Urothelium cell line (cell line): ENCODE data around the gene ENPP4.
A peak's percentile ranks its signal among the peaks of the same experiment; 100 is the strongest.
"Not testable (repeated sequence)": the region's sequence is repeated elsewhere in the genome, so short reads cannot be mapped to it uniquely, and the experiment has no call there.

Source experiments
- DNase-seq: peaks from one replicate; pipeline ENCODE4 v3.0.0; 2011; ENCODE audit warnings: low spot score, mixed read lengths
- FAIRE-seq: peaks from 2 replicates; lab custom pipeline; 2011; peaks lifted over from hg19 to GRCh38; lab: Jason Lieb, UNC

ENPP4 gene, protein sequence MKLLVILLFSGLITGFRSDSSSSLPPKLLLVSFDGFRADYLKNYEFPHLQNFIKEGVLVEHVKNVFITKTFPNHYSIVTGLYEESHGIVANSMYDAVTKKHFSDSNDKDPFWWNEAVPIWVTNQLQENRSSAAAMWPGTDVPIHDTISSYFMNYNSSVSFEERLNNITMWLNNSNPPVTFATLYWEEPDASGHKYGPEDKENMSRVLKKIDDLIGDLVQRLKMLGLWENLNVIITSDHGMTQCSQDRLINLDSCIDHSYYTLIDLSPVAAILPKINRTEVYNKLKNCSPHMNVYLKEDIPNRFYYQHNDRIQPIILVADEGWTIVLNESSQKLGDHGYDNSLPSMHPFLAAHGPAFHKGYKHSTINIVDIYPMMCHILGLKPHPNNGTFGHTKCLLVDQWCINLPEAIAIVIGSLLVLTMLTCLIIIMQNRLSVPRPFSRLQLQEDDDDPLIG

DNA sequence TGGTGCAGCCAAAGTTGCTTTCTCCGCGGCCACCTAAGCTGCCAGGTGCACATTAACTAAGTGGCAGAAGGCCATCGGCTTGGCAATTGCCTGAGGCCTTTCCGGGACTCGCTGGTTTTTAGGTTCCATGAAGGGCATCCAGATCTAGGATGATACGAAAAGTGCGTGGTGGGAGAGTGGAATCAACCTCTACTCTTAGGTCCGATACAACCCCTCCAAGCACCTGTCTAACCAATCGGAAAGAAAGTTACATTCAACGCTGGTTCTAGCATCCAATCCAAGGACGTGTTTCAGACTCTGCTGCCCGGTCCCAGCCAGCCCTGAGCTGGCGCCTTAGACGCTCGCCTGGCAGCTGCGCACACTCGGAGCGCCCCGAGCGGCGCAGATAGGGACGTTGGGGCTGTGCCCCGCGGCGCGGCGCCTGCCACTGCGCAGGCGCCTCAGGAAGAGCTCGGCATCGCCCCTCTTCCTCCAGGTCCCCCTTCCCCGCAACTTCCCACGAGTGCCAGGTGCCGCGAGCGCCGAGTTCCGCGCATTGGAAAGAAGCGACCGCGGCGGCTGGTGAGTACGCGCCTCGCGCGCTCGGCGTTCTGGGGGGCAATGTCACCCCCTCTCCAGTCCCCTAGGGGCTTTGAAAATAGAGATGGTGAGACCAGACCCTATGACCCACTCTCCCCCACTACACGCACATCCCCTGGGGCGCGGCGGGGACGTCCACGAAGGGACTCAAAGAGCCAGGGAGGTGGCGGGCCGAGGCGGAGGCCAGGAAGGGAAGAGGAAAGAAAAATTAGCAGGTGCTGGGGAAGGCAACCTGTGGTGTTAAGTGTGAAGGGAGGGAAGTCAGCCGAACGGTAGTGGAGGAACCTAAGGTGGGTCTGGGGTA, at the start of gene ENPP4:
Gene ENPP4 (plus strand): TSS at position 361 of the 883 bp plus-strand sequence. CDS start 9,595 bp downstream, outside the sequence.
- DNase-seq (peak; percentile 96), FAIRE-seq (no peak)

DNA sequence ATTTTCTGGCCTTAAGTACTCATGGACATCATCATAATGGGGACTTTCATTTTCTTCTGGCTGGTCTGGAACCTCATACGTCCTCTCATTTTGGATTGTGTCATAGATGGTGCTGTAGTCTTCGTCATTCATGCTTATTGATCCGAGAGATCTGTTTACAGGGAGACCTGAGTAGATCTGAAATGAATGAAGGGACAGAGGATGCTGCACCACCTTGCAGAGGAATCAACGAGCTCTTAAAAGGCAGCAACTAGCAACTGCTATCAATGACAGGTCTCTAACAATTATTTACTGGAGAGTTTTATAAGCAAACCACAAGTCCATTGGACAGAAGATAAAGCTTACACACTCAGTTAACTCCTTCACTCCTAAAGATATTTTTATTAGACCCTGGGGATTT, 49.7 kb upstream of the ENPP4 start:
- DNase-seq (no peak), FAIRE-seq (no peak)

DNA sequence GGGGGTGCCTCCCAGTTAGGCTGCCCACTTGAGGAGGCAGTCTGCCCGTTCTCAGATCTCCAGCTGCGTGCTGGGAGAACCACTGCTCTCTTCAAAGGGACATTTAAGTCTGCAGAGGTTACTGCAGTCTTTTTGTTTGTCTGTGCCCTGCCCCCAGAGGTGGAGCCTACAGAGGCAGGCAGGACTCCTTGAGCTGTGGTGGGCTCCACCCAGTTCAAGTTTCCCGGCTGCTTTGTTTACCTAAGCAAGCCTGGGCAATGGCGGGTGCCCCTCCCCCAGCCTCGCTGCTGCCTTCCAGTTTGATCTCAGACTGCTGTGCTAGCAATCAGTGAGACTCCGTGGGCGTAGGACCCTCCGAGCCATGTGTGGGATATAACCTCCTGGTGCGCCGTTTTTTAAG, 44.1 kb upstream of the ENPP4 start:
- not testable (repeated sequence) for DNase-seq, FAIRE-seq

DNA sequence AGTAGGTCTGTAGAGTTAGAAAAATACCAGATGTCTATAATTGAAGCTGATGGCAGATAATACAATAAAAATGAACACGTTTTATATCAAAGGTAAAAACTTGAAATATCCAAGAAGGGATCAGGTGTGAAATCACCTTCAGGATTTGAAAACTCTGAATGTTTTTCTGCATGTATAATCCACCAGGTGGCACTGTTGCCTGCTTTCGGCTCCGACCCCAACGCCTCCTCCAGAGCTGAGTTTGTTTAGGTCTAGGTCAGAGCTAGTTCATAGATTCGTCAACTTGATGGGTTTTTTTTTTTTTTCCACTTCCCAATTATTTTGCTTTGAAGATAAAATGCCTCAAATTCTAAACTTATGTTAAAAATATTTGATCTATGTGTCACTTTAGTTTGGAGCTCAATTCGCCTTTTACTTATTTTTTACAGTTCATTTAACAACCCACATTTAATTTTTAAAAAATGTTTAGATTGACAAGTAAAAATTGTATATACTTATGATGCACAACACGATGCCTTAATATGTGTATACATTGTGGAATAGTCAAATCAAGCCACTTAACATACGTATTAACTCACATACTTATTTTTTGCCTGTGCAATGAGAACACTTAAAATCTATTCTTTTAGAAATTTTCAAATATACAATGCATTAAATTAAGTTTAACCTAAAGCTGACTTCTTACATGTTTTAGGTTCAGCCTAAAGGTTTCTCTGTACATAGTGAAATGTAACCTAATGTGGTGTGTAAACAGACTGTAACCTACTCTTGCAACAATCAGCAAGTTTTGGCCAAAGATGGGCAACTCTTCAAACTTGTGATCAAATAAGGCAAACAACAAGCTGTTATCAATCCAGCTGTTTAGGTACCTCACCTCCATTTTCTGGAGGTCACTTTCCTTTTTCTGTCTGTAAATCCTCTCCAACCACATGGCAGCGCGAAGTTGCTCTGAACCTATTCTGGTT, 39.4 kb upstream of the ENPP4 start:
- peak; percentile 68 for DNase-seq
- no peak for FAIRE-seq

DNA sequence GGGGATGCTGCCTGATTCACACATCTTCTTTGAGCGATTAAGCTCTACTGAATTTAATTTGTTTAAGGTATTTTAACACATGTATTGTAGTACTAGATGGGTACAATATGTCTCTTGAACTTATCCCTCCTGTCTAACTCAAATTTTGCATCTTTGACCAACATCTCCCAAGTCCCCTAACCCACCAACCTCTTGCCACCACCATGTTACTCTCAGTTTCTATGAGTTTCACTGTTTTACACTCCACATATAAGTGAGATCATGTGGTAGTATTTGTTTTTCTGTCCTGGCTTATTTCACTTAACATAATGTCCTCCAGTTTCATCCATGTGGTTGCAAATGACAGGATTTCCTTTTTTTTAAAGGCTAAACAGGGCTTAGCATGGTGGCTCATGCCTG, 38.7 kb upstream of the ENPP4 start:
- FAIRE-seq (no peak), DNase-seq (no peak)

DNA sequence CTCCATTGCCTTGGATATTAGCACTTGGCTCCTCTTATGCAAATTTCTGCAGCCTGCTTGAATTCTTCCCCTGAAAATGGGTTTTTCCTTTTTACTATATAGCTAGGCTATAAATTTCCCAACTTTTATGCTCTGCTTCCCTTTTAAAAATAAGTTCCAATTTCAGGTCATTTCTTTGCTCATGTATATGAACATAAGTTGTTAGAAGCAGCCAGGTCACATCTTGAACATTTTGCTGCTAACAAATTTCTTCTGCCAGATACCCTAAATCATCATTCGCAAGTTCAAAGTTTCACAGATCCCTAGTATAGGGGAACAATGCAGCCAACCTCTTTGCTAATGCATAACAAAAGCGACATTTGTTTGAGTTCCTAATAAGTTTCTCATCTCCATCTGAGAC, 34.5 kb upstream of the ENPP4 start:
- DNase-seq, result no peak
- FAIRE-seq, result no peak

DNA sequence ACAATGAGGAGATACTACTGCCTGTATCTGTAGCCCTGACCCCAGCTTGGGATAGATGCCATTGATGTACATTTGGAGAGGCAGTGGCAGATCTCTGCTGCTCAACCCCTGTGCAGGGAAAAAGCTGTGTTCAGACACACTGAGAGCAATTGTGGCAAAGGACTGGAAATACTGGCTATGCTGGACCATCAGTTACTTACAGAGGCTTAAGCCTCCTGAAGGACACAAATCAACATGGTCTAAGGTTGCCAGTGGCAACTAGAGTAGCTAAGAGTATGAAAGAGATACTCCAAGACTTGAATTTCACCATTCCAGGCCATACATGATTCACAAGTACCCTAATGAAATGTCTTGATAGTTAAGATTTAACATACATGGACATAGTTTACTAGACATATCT, 32.4 kb upstream of the ENPP4 start:
- DNase-seq (no peak), FAIRE-seq (no peak)

DNA sequence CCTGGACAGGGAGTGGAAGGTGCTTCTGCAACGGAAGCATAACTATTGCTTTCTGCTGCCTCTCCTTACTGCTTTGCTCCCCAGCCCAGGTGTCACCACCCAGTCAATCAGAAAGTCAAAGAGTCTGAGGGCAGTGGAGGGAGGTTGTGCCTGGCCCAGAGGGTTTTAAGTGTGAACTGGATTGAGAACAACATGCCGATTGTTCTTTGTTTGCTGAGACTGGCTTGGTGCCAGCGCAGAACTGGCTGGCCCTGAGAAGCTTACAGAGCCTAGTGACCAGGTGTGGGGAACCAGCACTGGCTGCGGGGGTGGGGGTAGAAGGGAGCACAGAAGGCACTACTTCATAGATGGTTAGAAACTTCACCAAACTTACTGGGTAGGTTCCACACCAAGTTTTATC, 31.1 kb upstream of the ENPP4 start:
- DNase-seq, result peak; percentile 75
- FAIRE-seq, result peak; percentile 95

DNA sequence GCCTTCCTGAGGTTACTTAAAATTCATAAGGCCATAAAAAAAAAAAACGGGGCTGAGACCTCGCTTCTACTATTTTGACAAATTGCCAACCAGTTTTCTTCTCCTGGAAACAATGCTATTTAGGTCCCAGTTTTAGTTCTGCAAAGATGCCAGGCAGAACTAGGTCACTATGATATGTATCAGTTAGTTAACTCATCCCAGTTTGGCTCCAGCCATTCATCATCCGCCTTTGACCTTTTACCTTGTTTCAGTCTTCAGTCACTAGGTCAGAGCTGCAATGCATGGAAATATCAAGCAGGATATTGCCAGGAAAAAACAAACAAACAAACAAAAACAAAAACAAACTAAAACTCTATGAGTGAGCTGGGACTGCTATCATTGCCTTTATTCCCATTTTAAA, 29.8 kb upstream of the ENPP4 start:
- no peak for FAIRE-seq
- DNase-seq, result no peak

DNA sequence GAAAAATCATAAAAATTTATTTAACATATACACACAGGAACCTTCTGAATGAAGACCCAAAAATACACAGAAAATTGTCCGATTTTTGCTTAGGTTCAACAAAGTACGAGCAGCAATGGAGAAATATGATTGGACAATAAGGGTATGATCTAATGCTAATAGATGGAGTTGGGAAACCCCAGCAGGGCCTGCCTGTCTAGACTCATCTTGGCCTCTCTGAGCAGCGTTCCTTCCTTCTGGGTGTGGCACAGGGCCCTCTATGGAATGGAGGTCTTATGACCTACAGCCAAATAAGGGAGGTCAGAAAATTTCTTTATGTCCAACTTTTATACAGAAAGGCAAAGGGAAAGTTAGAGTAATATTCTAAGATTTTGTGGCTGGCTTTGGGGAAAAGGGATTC, 27.7 kb upstream of the ENPP4 start:
- FAIRE-seq, result no peak
- DNase-seq, result no peak

DNA sequence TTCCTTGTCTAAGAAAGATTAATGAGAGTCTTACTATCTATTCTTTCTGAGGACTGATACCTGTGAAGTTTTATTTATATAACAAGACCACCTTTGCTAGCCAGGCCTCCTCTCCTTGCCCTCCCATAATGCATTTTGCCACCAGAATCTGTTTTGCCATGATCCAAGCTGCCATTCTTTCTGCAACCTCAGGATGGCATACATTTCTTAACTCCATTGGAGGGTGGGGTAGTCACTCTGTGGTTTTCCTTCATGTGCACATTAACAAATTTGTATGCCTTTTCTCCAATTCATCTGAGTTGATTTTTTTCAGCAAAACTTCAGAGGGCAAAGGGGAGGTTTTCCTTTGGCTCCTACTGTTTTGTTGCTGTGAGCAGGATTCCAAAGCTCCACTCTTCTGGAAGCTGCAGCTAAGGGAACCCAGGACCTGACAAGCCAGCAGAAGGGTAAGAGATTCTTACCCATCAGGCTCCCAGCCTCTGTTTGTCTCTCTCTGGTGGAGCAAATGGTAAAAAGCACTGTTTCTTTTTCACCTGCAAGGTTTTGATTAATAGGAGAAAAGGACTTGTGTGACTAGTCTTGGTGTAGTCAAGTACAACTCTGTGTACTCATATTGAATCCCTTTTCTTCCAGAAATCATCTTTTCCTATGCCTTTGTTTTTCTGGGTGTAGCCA, 26.2 kb upstream of the ENPP4 start:
- DNase-seq (no peak), FAIRE-seq (no peak)

DNA sequence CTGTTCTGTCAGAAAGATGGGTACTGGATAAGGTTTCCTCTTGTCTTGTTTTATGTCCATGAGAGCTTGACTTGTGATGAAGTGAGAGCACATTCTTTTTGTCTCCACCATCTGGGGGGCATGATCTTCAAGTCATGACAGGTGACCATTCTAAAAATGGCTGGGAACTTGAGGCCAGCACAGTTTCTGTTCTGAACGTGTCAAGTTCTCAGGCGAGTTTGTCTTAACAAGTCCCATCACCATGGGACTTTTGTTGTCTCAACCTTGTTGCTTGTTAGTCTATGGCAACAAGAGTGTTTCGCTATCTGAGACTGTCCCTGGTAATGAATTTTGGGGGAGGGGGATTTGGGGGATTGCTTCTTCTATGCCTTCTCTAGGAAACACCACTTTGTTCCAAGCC, 25.6 kb upstream of the ENPP4 start:
- FAIRE-seq (no peak), DNase-seq (no peak)

DNA sequence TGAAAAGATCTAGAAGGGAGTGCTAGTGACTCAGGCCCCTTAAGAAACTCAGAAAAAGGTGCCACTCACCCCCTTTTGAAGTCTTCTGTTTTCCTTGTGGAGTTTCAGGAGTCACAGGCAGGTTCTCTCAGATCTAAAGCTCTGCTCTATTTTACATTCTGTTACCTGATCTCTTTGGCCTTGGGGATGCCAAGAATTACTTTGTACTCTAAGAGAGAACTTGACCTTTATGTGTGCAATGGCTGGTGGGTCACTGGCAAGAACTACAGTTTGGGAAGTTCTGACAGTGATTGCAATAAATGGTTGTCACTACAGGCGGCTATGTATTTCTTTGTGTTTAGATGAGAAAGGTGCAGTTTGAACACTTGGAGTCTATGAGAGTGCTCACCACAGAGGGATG, 24.2 kb upstream of the ENPP4 start:
- no peak for FAIRE-seq
- no peak for DNase-seq

DNA sequence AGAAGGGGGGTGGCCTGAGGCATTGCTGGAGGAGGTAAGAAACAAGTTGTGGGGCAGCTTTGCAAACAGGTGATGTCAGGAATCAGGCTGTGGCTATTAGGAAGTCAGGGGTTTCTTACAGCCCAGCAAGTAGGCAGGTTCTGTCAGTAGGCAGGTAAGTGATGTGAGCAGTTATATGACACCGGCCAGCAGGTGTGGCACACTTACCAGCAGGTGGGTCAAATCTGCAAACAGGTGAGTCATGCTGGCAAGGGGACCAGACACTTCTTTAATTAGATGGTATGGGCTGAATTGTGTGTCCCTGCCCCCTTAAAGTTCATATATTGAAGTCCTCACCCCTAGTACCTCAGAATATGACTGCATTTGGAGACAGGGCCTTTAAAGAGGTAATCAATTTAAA, 16.4 kb upstream of the ENPP4 start:
- DNase-seq (no peak), FAIRE-seq (no peak)

DNA sequence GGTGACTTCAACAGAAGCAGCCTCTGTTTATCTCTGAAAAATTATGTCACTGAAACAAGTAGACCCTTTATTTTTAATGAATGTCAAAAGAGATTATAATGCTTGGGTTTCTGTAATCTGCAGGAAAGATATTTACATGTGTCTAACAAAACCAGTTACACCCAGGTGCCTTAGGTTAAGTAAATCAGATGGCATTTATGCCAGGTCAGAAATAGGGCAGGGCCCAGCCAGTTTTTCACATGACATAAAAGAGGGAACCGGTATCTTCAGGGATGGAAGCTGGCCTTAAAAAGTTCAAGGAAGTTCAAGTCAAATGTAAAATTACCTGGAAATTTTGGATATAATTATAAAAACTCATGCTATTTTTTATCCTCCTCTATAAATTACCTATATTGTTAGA, 14.2 kb upstream of the ENPP4 start:
- FAIRE-seq, result no peak
- no peak for DNase-seq

DNA sequence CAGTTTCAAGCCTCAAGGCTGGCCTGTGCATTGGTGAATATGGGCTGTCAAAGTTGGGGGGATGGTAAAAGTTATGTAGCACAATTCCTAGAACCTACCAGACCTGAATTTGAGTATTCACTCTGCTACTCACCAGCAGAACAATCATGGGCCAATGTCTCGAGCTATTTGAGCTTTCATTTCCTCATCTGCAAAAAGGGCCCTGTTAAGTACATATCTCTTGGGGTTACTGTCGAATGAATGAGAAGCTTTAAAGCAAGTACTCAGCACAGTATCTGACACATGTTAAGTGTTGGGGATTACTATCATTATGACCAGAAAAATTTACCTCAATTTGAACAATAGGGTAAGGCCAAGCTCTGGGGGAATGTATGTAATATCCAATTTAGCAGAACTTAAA, 13.5 kb upstream of the ENPP4 start:
- no peak for FAIRE-seq

DNA sequence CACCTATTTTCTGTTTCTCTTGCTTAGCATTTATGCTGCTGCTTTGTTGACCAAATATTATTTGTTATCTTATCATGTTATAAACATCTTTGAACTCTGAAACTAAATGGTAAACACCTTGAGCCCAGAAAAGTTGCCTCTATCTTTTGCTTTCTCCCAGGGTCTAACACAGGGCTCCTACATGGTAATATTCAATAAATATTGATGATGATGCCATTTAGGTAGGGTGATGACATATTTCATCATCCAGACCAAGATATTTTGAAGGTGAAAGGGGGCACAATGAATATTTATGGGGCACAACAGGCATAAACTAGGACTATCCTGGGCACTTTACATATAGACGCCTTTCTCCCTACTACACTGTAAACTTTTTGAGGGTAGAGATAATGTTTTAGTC, 11.6 kb upstream of the ENPP4 start:
- no peak for DNase-seq
- no peak for FAIRE-seq

More for the DNA sequence above, 13.5 kb upstream of the ENPP4 start:
- DNase-seq, result no peak

DNA sequence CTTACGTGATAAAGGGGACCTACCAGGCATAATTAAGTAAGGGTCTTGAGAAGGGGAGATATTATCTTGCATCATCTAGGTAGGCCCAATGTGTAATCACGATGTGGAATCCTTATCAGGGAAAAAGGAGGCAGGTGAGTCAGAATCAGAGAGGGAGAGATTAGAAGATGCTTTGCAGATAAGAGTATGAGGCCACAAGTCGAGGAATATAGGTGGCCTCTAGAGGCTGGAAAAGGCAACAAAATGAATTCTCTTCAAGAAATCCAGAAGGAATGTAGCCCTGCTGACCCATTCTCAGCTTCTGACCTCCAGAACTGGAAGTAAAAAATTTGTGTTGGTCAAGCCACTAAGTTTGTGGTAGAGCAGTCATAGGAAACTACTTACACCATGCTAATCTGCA, 11.0 kb upstream of the ENPP4 start:
- no peak for DNase-seq
- no peak for FAIRE-seq

DNA sequence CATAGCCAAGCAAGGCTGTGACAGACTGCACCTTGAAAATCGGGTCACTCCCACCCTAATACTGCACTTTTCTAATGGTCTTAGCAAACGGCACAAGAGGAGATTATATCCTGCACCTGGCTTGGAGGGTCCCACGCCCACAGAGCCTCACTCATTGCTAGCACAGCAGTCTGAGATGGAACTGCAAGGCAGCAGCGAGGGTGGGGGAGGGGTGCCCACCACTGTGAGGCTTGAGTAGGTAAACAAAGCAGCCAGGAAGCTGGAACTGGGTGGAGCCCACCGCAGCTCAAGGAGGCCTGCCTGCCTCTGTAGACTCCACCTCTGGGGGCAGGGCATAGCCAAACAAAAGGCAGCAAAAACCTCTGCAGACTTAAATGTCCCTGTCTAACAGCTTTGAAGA, 10.1 kb upstream of the ENPP4 start:
- not testable (repeated sequence) for DNase-seq, FAIRE-seq

DNA sequence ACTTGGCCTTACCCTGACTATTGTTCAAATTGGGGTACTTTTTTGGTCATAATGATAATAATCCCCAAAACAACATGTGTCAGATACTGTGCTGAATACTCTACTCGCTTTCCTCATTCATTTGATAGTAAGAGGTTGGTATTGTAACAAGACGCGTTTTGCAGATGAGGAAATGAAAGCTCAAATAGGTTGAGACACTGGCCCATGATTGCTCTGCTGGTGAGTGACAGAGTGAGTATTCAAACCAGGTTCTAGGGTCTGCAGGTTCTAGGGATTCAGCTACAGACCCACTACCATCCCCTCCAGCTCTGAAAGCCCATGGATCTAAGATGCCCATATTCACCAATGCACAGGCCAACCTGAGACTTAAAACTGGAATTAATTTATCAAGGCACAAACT, 1.3 kb upstream of the ENPP4 start:
- FAIRE-seq (no peak), DNase-seq (no peak)
